ENCODE data around the gene NECAP2. TPM values are rescaled to one million over a fixed set of nuclear protein-coding genes. Genes with fewer than 3 reads are reported as not detected.

The NECAP2 gene
- 39.3 to 44.8 TPM (median 40.6 TPM) in 5 replicates for total RNA-seq (2022; extraction: Qiagen RNA extraction)

DNA sequence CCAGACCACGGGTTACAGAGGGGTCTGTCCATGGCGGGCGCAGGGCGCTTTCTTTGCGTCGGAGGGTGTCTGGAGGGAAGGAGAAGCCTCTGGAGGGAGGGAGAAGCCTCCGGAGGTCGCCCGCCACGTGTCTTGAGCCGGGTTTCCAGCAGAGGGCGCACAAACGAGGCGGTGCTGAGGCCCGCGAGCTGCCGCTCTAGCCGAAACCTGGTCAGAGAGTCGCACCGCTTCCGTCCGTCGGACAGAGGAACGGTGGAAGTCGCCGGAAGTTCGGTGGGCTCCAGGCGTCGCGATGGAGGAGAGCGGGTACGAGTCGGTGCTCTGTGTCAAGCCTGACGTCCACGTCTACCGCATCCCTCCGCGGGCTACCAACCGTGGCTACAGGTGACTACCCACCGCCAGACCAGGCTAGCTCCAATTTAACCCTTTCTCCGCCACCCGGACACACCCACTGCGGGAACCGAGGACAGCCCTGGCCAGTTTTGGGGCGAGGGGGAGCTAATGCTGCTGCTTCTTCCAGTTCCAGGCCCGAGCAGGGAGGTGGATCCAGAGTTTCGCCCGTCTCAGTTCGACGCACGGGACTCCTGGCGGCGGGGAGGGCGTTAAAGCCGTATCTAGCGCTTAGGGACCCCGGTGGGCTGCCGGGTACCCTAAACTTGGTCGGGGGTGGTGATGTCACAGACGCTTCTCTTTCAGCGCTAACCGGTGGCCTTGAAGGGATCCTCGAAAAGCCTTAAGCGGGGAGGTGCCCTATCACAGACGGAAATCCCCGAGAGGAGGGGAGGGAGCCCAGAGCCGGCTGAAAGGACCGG lies at the start of gene NECAP2:
Gene NECAP2, plus strand, starts transcription at position 255 of the 812 bp plus-strand sequence. Its CDS starts 38 bp downstream, at position 293.

GRCh38 chr1:16436946-16437474 lies 3.5 kb upstream of the NECAP2 start, which contains the start of gene SPATA21:
Gene SPATA21 (minus strand): TSS chr1:16437424. CDS start chr1:16431371, 6,053 bp downstream.

Other genes with a start within 250 kb of the NECAP2 start
- gene ARHGEF19, start 228.1 kb upstream of the NECAP2 start, total RNA-seq (2022; extraction: Qiagen RNA extraction) = 5.1 to 6.6 TPM (median 5.7 TPM) in 5 replicates
- 3.2 to 4.8 TPM (median 3.4 TPM) in 5 replicates for gene CPLANE2, start 203.5 kb upstream of the NECAP2 start, total RNA-seq (2022; extraction: Qiagen RNA extraction)
- gene FBXO42, start 88.2 kb upstream of the NECAP2 start, total RNA-seq (2022; extraction: Qiagen RNA extraction) = 8.3 to 9.7 TPM (median 8.9 TPM) in 5 replicates
- 76.9 to 89.0 TPM (median 88.3 TPM) in 5 replicates for gene SZRD1, start 73.5 kb upstream of the NECAP2 start, total RNA-seq (2022; extraction: Qiagen RNA extraction)
- gene SPATA21, start 3.3 kb upstream of the NECAP2 start, total RNA-seq (2022; extraction: Qiagen RNA extraction) = 0.03 to 0.09 TPM (median 0.05 TPM) in 5 replicates
- gene RNU1-1, start 73.6 kb downstream of the NECAP2 start, total RNA-seq (2022; extraction: Qiagen RNA extraction) = 4.0 to 44.9 TPM (median 4.2 TPM) in 4 of 5 replicates, not detected in the other
- gene NBPF1, start 172.8 kb downstream of the NECAP2 start, total RNA-seq (2022; extraction: Qiagen RNA extraction) = 17.3 to 22.4 TPM (median 18.8 TPM) in 5 replicates
- 4.0 to 44.9 TPM (median 4.2 TPM) in 4 of 5 replicates, not detected in the other for gene RNU1-3, start 226.2 kb downstream of the NECAP2 start, total RNA-seq (2022; extraction: Qiagen RNA extraction)

Data from A549 treated with AZD2906 at 1 μM for 4 hours (cell line).